Mucosa of descending colon (tissue), 3 donors: Measurements from ENCODE around the gene RPH3AL. TPM values are rescaled to one million over a fixed set of nuclear protein-coding genes. Genes with fewer than 3 reads are reported as not detected.
A peak's percentile ranks its signal among the peaks of the same experiment; 100 is the strongest.

Source experiments
- ATAC-seq: fragments of 200-7000 bp; cut with Tn5 transposase; one replicate; pipeline ENCODE4 v1.9.1; 2020; ENCODE audit warnings: mild to moderate bottlenecking, moderate library complexity
- DNase-seq, 3 donors: peaks; one replicate each; pipeline ENCODE4 v3.0.0-alpha.2; 2020
- H3K36me3 ChIP-seq: fragments of 200-600 bp; one replicate; pipeline ENCODE4 v1.8.0; 2021; ENCODE audit warnings: low read depth, mild to moderate bottlenecking
- H3K4me1 ChIP-seq: fragments of 200-600 bp; one replicate; pipeline ENCODE4 v1.8.0; 2021; ENCODE audit warnings: low read depth, mild to moderate bottlenecking
- H3K4me3 ChIP-seq: fragments of 200-600 bp; one replicate; pipeline ENCODE4 v1.8.0; 2021; ENCODE audit warnings: mild to moderate bottlenecking
- H3K9me3 ChIP-seq: fragments of 200-600 bp; one replicate; pipeline ENCODE4 v1.8.0; 2021; ENCODE audit warnings: mild to moderate bottlenecking
- intact Hi-C, 2 donors: fragments of 100-400 bp; cut with DNase I in 1 of 2; cut with micrococcal nuclease in 1 of 2; formaldehyde crosslinking; loops; one replicate each; pipeline versions ENCODE4 v1.11.0 to v1.11.1; 2022; cut with DNase I, micrococcal nuclease
- total RNA-seq, 3 donors: library from RNA; stranded (reverse); fragmentation: NEBNext Ultra II Directional in 2 of 3; extraction: Animal tissue kit (Norgen Biotek cat#: 25700) in 2 of 3; gene quantifications; one replicate each; pipeline versions ENCODE4 v1.2.1 to v1.2.4, GENCODE V29; 2021 to 2023
- TF ChIP-seq, protein P1 (sequence below): fragments of 200-600 bp; IDR thresholded peaks from one replicate; pipeline ENCODE4 v1.8.0; 2022; ENCODE audit warnings: antibody characterized with exemption, mild to moderate bottlenecking
- donor health status: DM: no; HTN: no; CAD: no; lungs with moderate emphysema.
- donor health status: DM: no; HTN: no; CAD: no.
- donor health status: DM: no; HTN: yes; CAD: no.

RPH3AL gene
- total RNA-seq, 3 donors from 2014 or later: 24.0 to 44.1 (median 36.7) TPM

- TF ChIP-seq, protein P1, sequence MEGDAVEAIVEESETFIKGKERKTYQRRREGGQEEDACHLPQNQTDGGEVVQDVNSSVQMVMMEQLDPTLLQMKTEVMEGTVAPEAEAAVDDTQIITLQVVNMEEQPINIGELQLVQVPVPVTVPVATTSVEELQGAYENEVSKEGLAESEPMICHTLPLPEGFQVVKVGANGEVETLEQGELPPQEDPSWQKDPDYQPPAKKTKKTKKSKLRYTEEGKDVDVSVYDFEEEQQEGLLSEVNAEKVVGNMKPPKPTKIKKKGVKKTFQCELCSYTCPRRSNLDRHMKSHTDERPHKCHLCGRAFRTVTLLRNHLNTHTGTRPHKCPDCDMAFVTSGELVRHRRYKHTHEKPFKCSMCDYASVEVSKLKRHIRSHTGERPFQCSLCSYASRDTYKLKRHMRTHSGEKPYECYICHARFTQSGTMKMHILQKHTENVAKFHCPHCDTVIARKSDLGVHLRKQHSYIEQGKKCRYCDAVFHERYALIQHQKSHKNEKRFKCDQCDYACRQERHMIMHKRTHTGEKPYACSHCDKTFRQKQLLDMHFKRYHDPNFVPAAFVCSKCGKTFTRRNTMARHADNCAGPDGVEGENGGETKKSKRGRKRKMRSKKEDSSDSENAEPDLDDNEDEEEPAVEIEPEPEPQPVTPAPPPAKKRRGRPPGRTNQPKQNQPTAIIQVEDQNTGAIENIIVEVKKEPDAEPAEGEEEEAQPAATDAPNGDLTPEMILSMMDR: no peak
- intact Hi-C loops: no loop called here
- Histone ChIP-seq H3K4me1 (peaks cover 3% of the 10 kb centered on the region), H3K9me3 (no peaks in the 10 kb centered on the region), H3K36me3 (no peaks in the 10 kb centered on the region), H3K4me3 (no peak overlapping the region)
- peak; percentile 93 for ATAC-seq
- DNase-seq: peak in 2 of 3 donors; percentile 71 to 84
Measured at GRCh38 chr17:214881-215331, 137.7 kb downstream of the RPH3AL start.

GRCh38 chr17:213286-214105, 139.1 kb downstream of the RPH3AL start:
- DNase-seq: peak in 1 of 3 donors; percentile 49
- TF ChIP-seq, protein P1: no peak
- intact Hi-C loops: no loop called here
- no peak for ATAC-seq
- no peaks in the 10 kb centered on the region for H3K9me3 ChIP-seq
- no peaks in the 10 kb centered on the region for H3K36me3 ChIP-seq
- no peak overlapping the region for H3K4me3 ChIP-seq
- peaks cover 3% of the 10 kb centered on the region for H3K4me1 ChIP-seq

GRCh38 chr17:210402-210801, 142.2 kb downstream of the RPH3AL start:
- no peak overlapping the region for H3K4me3 ChIP-seq
- ATAC-seq (no peak), DNase-seq (no peak)
- intact Hi-C loops: no loop called here
- H3K36me3 ChIP-seq: no peaks in the 10 kb centered on the region
- no peaks in the 10 kb centered on the region for H3K9me3 ChIP-seq
- TF ChIP-seq, protein P1: no peak
- H3K4me1 ChIP-seq: no peaks in the 10 kb centered on the region

GRCh38 chr17:208429-208828, 144.2 kb downstream of the RPH3AL start:
- TF ChIP-seq, protein P1: no peak
- no peaks in the 10 kb centered on the region for H3K36me3 ChIP-seq
- peak in 2 of 3 donors; percentile 28 to 51 for DNase-seq
- ATAC-seq: peak; percentile 84
- no peaks in the 10 kb centered on the region for H3K9me3 ChIP-seq
- intact Hi-C loops: no loop called here
- H3K4me1 ChIP-seq: no peaks in the 10 kb centered on the region
- H3K4me3 ChIP-seq: no peak overlapping the region

DNA sequence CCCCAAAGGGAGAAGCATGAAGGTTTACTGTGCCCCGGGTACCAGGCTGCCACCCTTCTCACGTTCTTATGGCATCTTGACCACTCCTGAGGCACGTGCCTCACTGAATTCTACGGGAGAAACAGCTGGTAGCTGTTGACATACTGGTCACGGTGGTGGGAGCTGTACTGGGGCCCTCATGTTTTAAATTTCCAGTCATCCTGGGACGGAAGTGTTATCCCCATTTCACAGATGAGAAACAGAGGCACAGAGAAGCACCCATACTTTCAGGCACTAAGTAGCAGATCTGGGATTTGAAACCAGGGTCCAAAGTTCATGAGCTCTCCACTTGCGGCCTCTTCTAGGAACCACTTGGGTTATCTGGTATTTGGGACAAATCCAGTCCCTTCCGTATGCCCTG, 144.8 kb downstream of the RPH3AL start:
- TF ChIP-seq, protein P1: no peak
- intact Hi-C loops: no loop called here
- DNase-seq (no peak), ATAC-seq (no peak)
- Histone ChIP-seq H3K9me3 (no peaks in the 10 kb centered on the region), H3K4me3 (no peak overlapping the region), H3K4me1 (no peaks in the 10 kb centered on the region), H3K36me3 (no peaks in the 10 kb centered on the region)
